K562 (cell line): ENCODE measurements around the gene ZFPM1. TPM values are rescaled to one million over a fixed set of nuclear protein-coding genes. Genes with fewer than 3 reads are reported as not detected.
"Not testable (repeated sequence)": the region's sequence is repeated elsewhere in the genome, so short reads cannot be mapped to it uniquely, and the experiment has no call there.

Experiments
- ATAC-seq: fragments of 200-7000 bp; cut with Tn5 transposase; 3 replicates; pipeline ENCODE4 v1.9.1; 2020; ENCODE audit warnings: moderate library complexity
- BruUV-seq: library from RNA; stranded (reverse); fragments of 400-500 nt; replicated peaks from 2 replicates; lab custom pipeline; 2021; lab: Mats Ljungman, UMichigan
- CTCF ChIA-PET: fragments of 300-600 bp; formaldehyde crosslinking; extraction: SDS; loops from one replicate; lab custom pipeline; 2021; ENCODE audit warnings: low intra/inter-chr PET ratio; lab: Yijun Ruan, JAX
- POLR2A ChIA-PET: fragments of 300-600, 350-650 bp; sonication (Branson Sonifier 250); formaldehyde crosslinking; extraction: SDS; loops from one replicate; lab custom pipeline; 2021; ENCODE audit warnings: antibody characterized with exemption, inconsistent platforms; lab: Yijun Ruan, JAX
- DNase-seq, 4 experiments: peaks; one replicate each; pipeline versions ENCODE4 v3.0.0 to v3.0.0-alpha.2; 2011 to 2018; ENCODE audit warnings: low spot score in 3 of 4, mixed read lengths in 3 of 4; ENCODE audit errors: extremely low read depth in 1 of 4
- FAIRE-seq: peaks from 2 replicates; lab custom pipeline; 2011; peaks lifted over from hg19 to GRCh38; lab: Jason Lieb, UNC
- H2AFZ ChIP-seq: 2 replicates; pipeline ENCODE4 v1.6.0; 2011; ENCODE audit warnings: low read depth, low read length, control low read depth, inconsistent platforms
- H3K27ac ChIP-seq: fragments of 200-600 bp; 3 replicates; pipeline ENCODE4 v1.8.0; 2011; ENCODE audit warnings: low read depth, mild to moderate bottlenecking, control low read depth, inconsistent platforms, low read length, moderate library complexity, mixed read lengths; ENCODE audit errors: extremely low read depth
- H3K27me3 ChIP-seq, 2 experiments: fragments of 300-600 bp in 1 of 2; 2 replicates in 1 of 2; 3 replicates in 1 of 2; pipeline versions ENCODE4 v1.6.0 to v1.8.0; 2011; ENCODE audit warnings: inconsistent platforms in 2 of 2, low read length in 2 of 2, mild to moderate bottlenecking in 1 of 2, mixed read lengths in 1 of 2, moderate library complexity in 1 of 2; ENCODE audit not compliant: control insufficient read depth in 2 of 2, insufficient read depth in 2 of 2
- H3K36me3 ChIP-seq: fragments of 300-600 bp; 3 replicates; pipeline ENCODE4 v1.8.0; 2011; ENCODE audit warnings: mild to moderate bottlenecking, low read length, inconsistent platforms; ENCODE audit not compliant: control insufficient read depth, insufficient read depth
- H3K4me1 ChIP-seq, 2 experiments: fragments of 200-600 bp in 1 of 2; replicated peaks in 1 of 2; 2 replicates in 1 of 2; 3 replicates in 1 of 2; pipeline versions ENCODE4 v1.5.1 to v1.8.0; 2011; ENCODE audit warnings: inconsistent platforms in 2 of 2, low read length in 2 of 2, mild to moderate bottlenecking in 1 of 2, mixed read lengths in 1 of 2, moderate library complexity in 1 of 2; ENCODE audit not compliant: control insufficient read depth in 2 of 2, insufficient read depth in 2 of 2
- H3K4me2 ChIP-seq: 2 replicates; pipeline ENCODE4 v1.6.1; 2011; ENCODE audit warnings: low read length, control low read depth, inconsistent platforms, mixed read lengths; ENCODE audit not compliant: insufficient read depth
- H3K4me3 ChIP-seq: fragments of 200-600 bp; sonication (generic), shearing (Covaris generic); 2 replicates; pipeline ENCODE4 v1.5.1; 2016; ENCODE audit warnings: control low read depth, inconsistent platforms
- H3K79me2 ChIP-seq: fragments of 200-600 bp; 3 replicates; pipeline ENCODE4 v1.8.0; 2011; ENCODE audit warnings: low read length, inconsistent platforms; ENCODE audit not compliant: control insufficient read depth, insufficient read depth
- H3K9ac ChIP-seq, 2 experiments: 2 replicates each; pipeline versions ENCODE4 v1.6.0 to v1.6.1; 2011; ENCODE audit warnings: low read depth in 2 of 2, low read length in 2 of 2, control low read depth in 1 of 2, inconsistent platforms in 1 of 2, mild to moderate bottlenecking in 1 of 2, mixed read lengths in 1 of 2; ENCODE audit not compliant: insufficient read depth in 1 of 2
- H3K9me1 ChIP-seq: one replicate; pipeline ENCODE4 v1.6.0; 2011; ENCODE audit warnings: inconsistent platforms, mild to moderate bottlenecking, low read length, moderate library complexity; ENCODE audit not compliant: control insufficient read depth, insufficient read depth
- H3K9me3 ChIP-seq: replicated peaks from 2 replicates; pipeline ENCODE4 v1.5.1; 2011; ENCODE audit warnings: low read depth, low read length, inconsistent platforms; ENCODE audit not compliant: control insufficient read depth, insufficient read depth
- H4K20me1 ChIP-seq: replicated peaks from 2 replicates; pipeline ENCODE4 v1.6.1; 2011; ENCODE audit warnings: low read length, inconsistent platforms, mixed read lengths; ENCODE audit not compliant: control insufficient read depth, insufficient read depth
- ATF1 ChIP-seq, 2 experiments: fragments of 450-650 bp in 1 of 2; IDR thresholded peaks; 2 replicates each; pipeline ENCODE4 v1.6.1; 2016; ENCODE audit warnings: missing compliant biosample characterization in 1 of 2, missing genetic modification characterization in 1 of 2
- ATF7 ChIP-seq: fragments of 450-650 bp; IDR thresholded peaks from 2 replicates; pipeline ENCODE4 v1.7.1; 2014; ENCODE audit warnings: mild to moderate bottlenecking, moderate library complexity
- BHLHE40 ChIP-seq: IDR thresholded peaks from 2 replicates; pipeline ENCODE4 v1.6.1; 2011; ENCODE audit warnings: low read length, improper control_type of control experiment
- MITF ChIP-seq: IDR thresholded peaks from 2 replicates; pipeline ENCODE4 v1.6.1; 2014; ENCODE audit warnings: antibody characterized with exemption
- RAD51 ChIP-seq: fragments of 450-650 bp; IDR thresholded peaks from 2 replicates; pipeline ENCODE4 v1.7.1; 2016; ENCODE audit warnings: low read depth, mild to moderate bottlenecking, borderline replicate concordance
- REST ChIP-seq, 2 experiments: fragments of 450-650 bp; formaldehyde crosslinking in 1 of 2; IDR thresholded peaks; 2 replicates each; pipeline versions ENCODE4 v1.4.0 to v1.6.1; 2014 to 2020; ENCODE audit warnings: mild to moderate bottlenecking in 2 of 2, borderline replicate concordance in 1 of 2, low read depth in 1 of 2
- TARDBP ChIP-seq: fragments of 450-650 bp; IDR thresholded peaks from 2 replicates; pipeline ENCODE4 v1.6.1; 2016
- WGBS: fragments of 100-300 bp; shearing (Covaris generic); methylation state at CpG from one replicate; pipeline ENCODE4 v1.1.6; 2016; ENCODE audit warnings: low coverage, mixed read lengths; ENCODE audit not compliant: insufficient coverage; ENCODE audit errors: missing lambda C conversion rate; 5-methylcytosine and 5-hydroxymethylcytosine counted together
- in situ Hi-C: fragments of 300-500 bp; cut with MboI; formaldehyde crosslinking; loops from 4 replicates; pipeline ENCODE4 v1.15.0; 2018; ENCODE audit warnings: inconsistent platforms, mixed read lengths
- intact Hi-C: fragments of 100-400 bp; cut with micrococcal nuclease; formaldehyde crosslinking; loops from 2 replicates; pipeline ENCODE4 v1.14.2; 2022
- polyA plus RNA-seq, 8 experiments: library from polyadenylated mRNA; depleted of rRNA in 4 of 8; stranded (reverse) in 5 of 8; unstranded in 3 of 8; fragments of >200 nt; fragmentation: Nextera tagmentation in 2 of 8; fragmentation: Illumina TruSeq in 1 of 8; extraction: Ambion mirVana in 2 of 8; extraction: Trizol in 1 of 8; gene quantifications; 2 replicates each; pipeline versions ENCODE4 v1.2.1 to v1.2.3, GENCODE V29; 2011 to 2014; ENCODE audit warnings: inconsistent platforms in 1 of 8, missing spikeins in 1 of 8
- total RNA-seq, 7 experiments: library from RNA; depleted of rRNA in 6 of 7; stranded (reverse); fragments of >200 nt in 6 of 7; fragmentation: Illumina TruSeq in 2 of 7; extraction: Trizol in 2 of 7; gene quantifications; 2 replicates each; pipeline versions ENCODE4 v1.2.1 to v1.2.3, GENCODE V29; 2011 to 2021; ENCODE audit warnings: low replicate concordance in 1 of 7
- TF ChIP-seq, protein P1 (sequence below): sonication (generic); formaldehyde crosslinking; IDR thresholded peaks from 2 replicates; pipeline ENCODE4 v1.9.0; 2022; ENCODE audit warnings: mild to moderate bottlenecking, missing genetic modification reagents
- TF ChIP-seq, protein P2 (sequence below): sonication (generic); formaldehyde crosslinking; IDR thresholded peaks from 2 replicates; pipeline ENCODE4 v1.8.0; 2022; ENCODE audit warnings: mild to moderate bottlenecking, missing genetic modification reagents

The ZFPM1 gene
- total and polyA plus RNA-seq, 9 of the 15 experiments (the other 6 are each of a cell fraction or from before 2014, with no cell fraction given) = 0.03 to 35.9 (median 1.4) TPM

DNA sequence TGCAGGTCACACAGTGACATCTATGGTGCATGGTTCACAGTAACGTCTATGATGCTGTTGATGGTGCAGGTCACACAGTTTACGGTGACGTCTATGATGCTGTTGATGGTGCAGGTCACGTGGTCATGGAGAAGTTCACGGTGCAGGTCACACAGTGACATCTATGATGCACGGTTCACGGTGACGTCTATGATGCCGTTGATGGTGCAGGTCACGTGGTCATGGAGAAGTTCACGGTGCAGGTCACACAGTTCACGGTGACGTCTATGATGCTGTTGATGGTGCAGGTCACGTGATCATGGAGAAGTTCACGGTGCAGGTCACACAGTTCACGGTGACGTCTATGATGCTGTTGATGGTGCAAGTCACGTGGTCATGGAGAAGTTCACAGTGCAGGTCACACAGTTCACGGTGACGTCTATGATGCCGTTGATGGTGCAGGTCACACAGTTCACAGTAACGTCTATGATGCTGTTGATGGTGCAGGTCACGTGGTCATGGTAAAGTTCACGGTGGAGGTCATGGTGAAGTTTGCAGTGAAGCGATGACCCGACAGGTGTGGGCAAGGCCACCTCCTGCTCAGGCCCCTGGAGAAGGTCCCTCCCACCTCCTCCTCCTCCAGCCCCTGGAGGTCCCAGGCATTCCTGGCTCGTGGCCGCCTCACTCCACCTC is 42.6 kb upstream of the ZFPM1 start:
- in situ Hi-C loops; ATAC-seq; BruUV-seq; CTCF ChIA-PET; H3K4me3 ChIP-seq; DNase-seq; H3K36me3 ChIP-seq; H3K79me2 ChIP-seq; H3K9me1 ChIP-seq; H2AFZ ChIP-seq; H3K9ac ChIP-seq; H3K27ac ChIP-seq; H3K9me3 ChIP-seq; intact Hi-C loops; TF ChIP-seq REST (CRISPR knock-in tag; IDR thresholded peaks at IDR 0.05; ENCODE audit: low read depth); ATF1 (CRISPR knock-in tag; IDR thresholded peaks at IDR 0.05): not testable (repeated sequence)
- POLR2A ChIA-PET = interaction anchor here (0.5 kb wide), 1 partner anchor 196 kb away, joined by 3 read pairs; no protein-coding TSS in a partner anchor
- FAIRE-seq = peak; percentile 85
- Histone ChIP-seq H3K4me1 (peaks cover under 1 to 76% of the 10 kb centered on the region in 2 experiments; a peak in 3 of 5 replicates), H4K20me1 (peaks cover 16% of the 10 kb centered on the region), H3K27me3 (peaks cover under 1 to 51% of the 10 kb centered on the region in 2 experiments; a peak in 4 of 5 replicates), H3K4me2 (0 out of 2 replicates have a peak overlapping the region, but pooled peaks have one; percentile 29)
- 14% methylated on average over 26 of the region's 28 CpGs for WGBS
- TF ChIP-seq REST (IDR thresholded peaks at IDR 0.05; ENCODE audit: borderline replicate concordance) (peak; percentile 41), MITF (peak; percentile 51; the same call in 1 of the 2 replicates), ATF7 (0 out of 2 replicates have a peak, but pooled peaks have one; percentile 37), TARDBP (peak; percentile 38; the same call in 1 of the 2 replicates), BHLHE40 (peak; percentile 64), RAD51 (peak; percentile 97), ATF1 (tag; IDR thresholded peaks at IDR 0.05) (peak; percentile 82)
- TF ChIP-seq, protein P1, sequence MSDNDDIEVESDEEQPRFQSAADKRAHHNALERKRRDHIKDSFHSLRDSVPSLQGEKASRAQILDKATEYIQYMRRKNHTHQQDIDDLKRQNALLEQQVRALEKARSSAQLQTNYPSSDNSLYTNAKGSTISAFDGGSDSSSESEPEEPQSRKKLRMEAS = peak; percentile 86
- TF ChIP-seq, protein P2, sequence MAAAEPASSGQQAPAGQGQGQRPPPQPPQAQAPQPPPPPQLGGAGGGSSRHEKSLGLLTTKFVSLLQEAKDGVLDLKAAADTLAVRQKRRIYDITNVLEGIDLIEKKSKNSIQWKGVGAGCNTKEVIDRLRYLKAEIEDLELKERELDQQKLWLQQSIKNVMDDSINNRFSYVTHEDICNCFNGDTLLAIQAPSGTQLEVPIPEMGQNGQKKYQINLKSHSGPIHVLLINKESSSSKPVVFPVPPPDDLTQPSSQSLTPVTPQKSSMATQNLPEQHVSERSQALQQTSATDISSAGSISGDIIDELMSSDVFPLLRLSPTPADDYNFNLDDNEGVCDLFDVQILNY = 0 out of 2 replicates have a peak, but pooled peaks have one; percentile 32
